Colonic mucosa (tissue), 4 donors: ENCODE data around the gene SCARF2. TPM values are rescaled to one million over a fixed set of nuclear protein-coding genes. Genes with fewer than 3 reads are reported as not detected.
A peak's percentile ranks its signal among the peaks of the same experiment; 100 is the strongest.

ENCODE experiments used
- DNase-seq: peaks from one replicate; pipeline ENCODE4 v3.0.0-alpha.2; 2020
- H3K27ac ChIP-seq: fragments of 200-600 bp; one replicate; pipeline ENCODE4 v1.8.0; 2021
- H3K27me3 ChIP-seq: fragments of 200-600 bp; one replicate; pipeline ENCODE4 v1.8.0; 2021
- H3K36me3 ChIP-seq: fragments of 200-600 bp; one replicate; pipeline ENCODE4 v1.8.0; 2021
- H3K4me1 ChIP-seq: fragments of 200-600 bp; one replicate; pipeline ENCODE4 v1.8.0; 2021; ENCODE audit warnings: mild to moderate bottlenecking
- H3K4me3 ChIP-seq: fragments of 200-600 bp; one replicate; pipeline ENCODE4 v1.8.0; 2021
- H3K9ac ChIP-seq, 2 donors: one replicate each; pipeline ENCODE4 v1.7.0; 2013; ENCODE audit warnings: control low read depth in 2 of 2, low read depth in 2 of 2, low read length in 2 of 2
- H3K9me3 ChIP-seq: fragments of 200-600 bp; one replicate; pipeline ENCODE4 v1.8.0; 2021
- intact Hi-C: fragments of 100-400 bp; cut with DNase I; formaldehyde crosslinking; loops from one replicate; pipeline ENCODE4 v1.14.1; 2022
- total RNA-seq, 2 donors: library from RNA; stranded (reverse); fragmentation: NEBNext Ultra II Directional in 1 of 2; extraction: Animal tissue kit (Norgen Biotek cat#: 25700) in 1 of 2; gene quantifications; one replicate each; pipeline ENCODE4 v1.2.1, GENCODE V29; 2021
- TF ChIP-seq, protein P1 (sequence below): fragments of 200-600 bp; IDR thresholded peaks from one replicate; pipeline ENCODE4 v1.8.0; 2022; ENCODE audit warnings: antibody characterized with exemption, mild to moderate bottlenecking
- donor health status: healthy.
- donor health status: DM: no; HTN: no; CAD: no.
- donor health status: DM: no; HTN: no; CAD: no.

SCARF2 gene
- total RNA-seq, 2 donors from 2014 or later, result 0.91 to 3.1 TPM

DNA sequence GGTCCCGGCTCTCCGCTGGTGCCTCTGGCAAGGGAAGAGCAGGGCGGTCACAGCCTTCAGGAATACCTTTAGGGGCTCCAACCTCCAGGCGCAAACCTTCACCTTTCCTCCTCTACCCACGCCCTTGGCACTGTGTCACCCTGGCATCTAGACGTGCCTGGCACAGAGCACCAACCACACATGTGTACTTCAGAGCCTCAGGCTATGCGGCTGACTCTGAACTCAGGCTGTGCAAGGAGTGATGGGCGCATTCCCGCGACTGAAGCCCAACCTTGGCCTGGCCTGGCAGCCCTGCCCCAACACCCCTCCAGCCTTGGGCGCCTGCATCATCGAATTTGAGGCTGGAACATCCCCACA lies 11.4 kb downstream of the SCARF2 start:
- TF ChIP-seq, protein P1, sequence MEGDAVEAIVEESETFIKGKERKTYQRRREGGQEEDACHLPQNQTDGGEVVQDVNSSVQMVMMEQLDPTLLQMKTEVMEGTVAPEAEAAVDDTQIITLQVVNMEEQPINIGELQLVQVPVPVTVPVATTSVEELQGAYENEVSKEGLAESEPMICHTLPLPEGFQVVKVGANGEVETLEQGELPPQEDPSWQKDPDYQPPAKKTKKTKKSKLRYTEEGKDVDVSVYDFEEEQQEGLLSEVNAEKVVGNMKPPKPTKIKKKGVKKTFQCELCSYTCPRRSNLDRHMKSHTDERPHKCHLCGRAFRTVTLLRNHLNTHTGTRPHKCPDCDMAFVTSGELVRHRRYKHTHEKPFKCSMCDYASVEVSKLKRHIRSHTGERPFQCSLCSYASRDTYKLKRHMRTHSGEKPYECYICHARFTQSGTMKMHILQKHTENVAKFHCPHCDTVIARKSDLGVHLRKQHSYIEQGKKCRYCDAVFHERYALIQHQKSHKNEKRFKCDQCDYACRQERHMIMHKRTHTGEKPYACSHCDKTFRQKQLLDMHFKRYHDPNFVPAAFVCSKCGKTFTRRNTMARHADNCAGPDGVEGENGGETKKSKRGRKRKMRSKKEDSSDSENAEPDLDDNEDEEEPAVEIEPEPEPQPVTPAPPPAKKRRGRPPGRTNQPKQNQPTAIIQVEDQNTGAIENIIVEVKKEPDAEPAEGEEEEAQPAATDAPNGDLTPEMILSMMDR, result no peak
- Histone ChIP-seq H3K4me3 (no peak overlapping the region), H3K36me3 (no peaks in the 10 kb centered on the region), H3K27ac (no peak overlapping the region), H3K9me3 (no peaks in the 10 kb centered on the region), H3K27me3 (peaks cover 51% of the 10 kb centered on the region), H3K9ac (no peak overlapping the region), H3K4me1 (peaks cover 18% of the 10 kb centered on the region)
- DNase-seq, result no peak
- intact Hi-C loops, result no loop called here

DNA sequence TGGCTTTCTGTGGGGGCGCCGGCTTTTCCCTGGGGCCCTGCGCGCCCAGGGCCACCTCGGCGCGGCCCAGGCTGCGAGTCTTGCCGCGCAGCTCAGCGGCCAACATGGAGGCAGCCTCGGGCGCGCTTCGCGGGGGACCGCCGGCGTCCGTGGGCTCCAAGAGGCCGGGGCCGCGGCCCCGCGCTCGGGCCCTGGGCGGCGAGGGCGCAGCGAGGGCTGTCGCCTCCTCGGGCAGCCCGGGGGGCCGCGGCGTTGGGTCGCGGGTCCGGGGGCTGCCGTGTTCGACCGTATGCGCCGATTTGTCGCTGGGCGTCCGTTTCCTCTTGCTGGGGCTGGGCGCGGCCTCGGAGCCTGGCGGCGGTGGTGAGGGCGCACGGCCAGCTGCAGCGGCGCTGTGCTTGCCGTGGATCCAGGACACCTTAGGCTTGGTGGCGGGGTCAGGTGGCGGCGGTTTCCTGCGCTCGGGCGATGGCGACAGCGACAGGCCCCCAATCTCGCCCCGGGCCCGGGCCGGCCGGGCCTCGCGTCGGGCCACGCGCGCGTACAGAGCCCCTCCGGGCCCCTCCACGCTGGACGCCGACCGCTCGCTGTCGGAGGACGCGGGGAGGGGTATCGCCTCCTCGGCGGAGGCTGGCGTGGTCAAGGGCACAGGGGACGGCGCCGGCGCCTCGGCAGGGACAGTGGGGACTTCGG lies 11.9 kb downstream of the SCARF2 start:
- Histone ChIP-seq H3K27me3 (peaks cover 46% of the 10 kb centered on the region), H3K36me3 (no peaks in the 10 kb centered on the region), H3K4me1 (peaks cover 13% of the 10 kb centered on the region), H3K27ac (no peak overlapping the region), H3K9ac (no peak overlapping the region), H3K9me3 (no peaks in the 10 kb centered on the region), H3K4me3 (no peak overlapping the region)
- TF ChIP-seq, protein P1, result no peak
- no peak for DNase-seq
- intact Hi-C loops, result no loop called here

DNA sequence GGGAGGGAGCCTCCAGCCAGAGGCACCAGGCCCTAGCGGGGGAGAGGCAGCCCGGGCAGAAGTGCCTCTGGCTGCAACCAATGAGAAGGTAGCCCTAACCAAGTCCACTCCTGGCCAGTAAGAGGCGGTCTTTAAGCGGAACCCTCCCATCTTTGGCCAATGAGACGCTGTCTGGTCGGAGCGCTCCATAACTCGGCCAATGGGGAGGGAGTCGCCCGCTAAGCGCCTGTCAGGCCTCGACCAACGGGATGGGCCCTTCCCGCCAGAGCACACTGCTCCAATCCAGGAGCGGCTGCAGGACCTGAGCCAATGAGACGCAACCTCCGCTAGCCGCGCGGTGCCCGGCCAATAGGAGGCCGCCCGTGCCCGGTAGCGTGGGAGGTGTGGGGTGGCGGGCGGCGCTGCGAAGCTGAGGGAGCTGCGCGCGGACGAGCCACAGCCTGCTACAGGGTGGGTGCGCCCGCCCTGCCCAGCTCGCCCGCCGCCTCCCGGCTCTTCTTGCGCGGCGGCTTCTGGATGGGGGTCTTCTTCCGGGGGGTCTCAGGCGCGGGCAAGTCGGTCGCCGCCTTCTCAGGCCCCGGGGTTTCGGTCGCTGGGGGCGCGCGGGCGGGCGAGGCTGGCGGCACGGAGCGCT lies 12.6 kb downstream of the SCARF2 start:
- Histone ChIP-seq H3K9me3 (no peaks in the 10 kb centered on the region), H3K27ac (no peak overlapping the region), H3K36me3 (no peaks in the 10 kb centered on the region), H3K4me3 (no peak overlapping the region), H3K9ac (no peak overlapping the region), H3K4me1 (peaks cover 7% of the 10 kb centered on the region), H3K27me3 (peaks cover 40% of the 10 kb centered on the region)
- peak; percentile 18 for DNase-seq
- TF ChIP-seq, protein P1, result no peak
- intact Hi-C loops, result no loop called here

DNA sequence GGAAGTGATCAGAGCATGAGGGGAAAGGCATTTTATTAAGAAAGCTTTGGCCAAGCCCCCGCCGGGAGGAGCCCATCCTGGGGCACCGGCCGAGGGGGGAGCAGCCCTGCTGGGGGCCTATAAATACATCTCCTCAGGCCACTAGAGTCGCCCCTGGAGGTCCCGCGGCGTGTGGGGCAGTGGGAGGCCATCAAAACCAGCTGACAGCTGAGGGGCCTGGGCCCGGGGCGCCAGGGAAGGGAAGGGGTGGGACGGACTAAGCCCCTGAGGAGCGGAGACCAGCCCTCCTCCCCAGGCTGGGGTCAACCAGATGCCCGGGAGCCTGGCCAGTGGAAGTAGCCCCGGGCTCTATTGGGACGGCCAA lies 13.1 kb downstream of the SCARF2 start:
- DNase-seq, result peak; percentile 16
- TF ChIP-seq, protein P1, result no peak
- no peaks in the 10 kb centered on the region for H3K9me3 ChIP-seq
- intact Hi-C loops, result no loop called here
- H3K27me3 ChIP-seq, result peaks cover 35% of the 10 kb centered on the region
- peaks cover 2% of the 10 kb centered on the region for H3K4me1 ChIP-seq
- H3K4me3 ChIP-seq, result no peak overlapping the region
- no peak overlapping the region for H3K27ac ChIP-seq
- H3K36me3 ChIP-seq, result no peaks in the 10 kb centered on the region
- H3K9ac ChIP-seq, result no peak overlapping the region

DNA sequence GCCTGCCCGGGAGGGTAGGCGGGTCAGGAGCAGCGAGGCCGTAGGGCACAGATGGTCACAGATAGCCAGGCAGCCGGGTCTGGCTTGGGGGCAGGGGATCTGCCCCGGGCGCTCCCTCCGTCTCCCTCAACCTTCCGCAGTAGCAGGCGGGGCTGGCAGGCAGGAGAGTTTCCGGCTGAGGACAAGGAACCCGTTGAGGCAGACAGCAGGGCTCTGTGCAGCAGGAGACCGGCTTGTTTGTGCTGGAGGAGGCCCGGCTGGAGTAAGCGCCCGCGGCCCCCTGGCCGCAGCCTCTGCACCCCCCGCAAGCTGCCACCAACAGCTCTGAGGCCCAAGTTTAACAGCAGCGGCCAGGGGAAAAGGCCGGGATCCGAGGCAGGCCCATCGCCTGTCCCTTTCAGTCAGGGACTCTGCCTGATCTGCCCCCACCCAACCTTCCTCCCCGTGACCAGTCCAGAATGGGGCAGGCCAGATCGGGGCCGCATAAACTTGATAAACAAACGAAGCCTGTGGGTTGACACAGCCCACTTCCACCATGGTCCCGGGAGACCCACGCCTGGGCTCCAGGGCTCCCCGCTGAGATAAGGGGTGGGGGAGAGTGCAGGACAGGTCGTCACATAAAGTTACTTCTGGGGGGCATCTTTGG lies 13.6 kb downstream of the SCARF2 start:
- intact Hi-C loops, result no loop called here
- Histone ChIP-seq H3K4me3 (no peak overlapping the region), H3K4me1 (no peaks in the 10 kb centered on the region), H3K36me3 (no peaks in the 10 kb centered on the region), H3K27me3 (peaks cover 33% of the 10 kb centered on the region), H3K9me3 (no peaks in the 10 kb centered on the region), H3K27ac (no peak overlapping the region), H3K9ac (no peak overlapping the region)
- TF ChIP-seq, protein P1, result no peak
- DNase-seq, result peak; percentile 16
